Measurements from ENCODE around the gene ZNF563.
A peak's percentile ranks its signal among the peaks of the same experiment; 100 is the strongest.
"Not testable (repeated sequence)": the region's sequence is repeated elsewhere in the genome, so short reads cannot be mapped to it uniquely, and the experiment has no call there.

Gene ZNF563

DNA sequence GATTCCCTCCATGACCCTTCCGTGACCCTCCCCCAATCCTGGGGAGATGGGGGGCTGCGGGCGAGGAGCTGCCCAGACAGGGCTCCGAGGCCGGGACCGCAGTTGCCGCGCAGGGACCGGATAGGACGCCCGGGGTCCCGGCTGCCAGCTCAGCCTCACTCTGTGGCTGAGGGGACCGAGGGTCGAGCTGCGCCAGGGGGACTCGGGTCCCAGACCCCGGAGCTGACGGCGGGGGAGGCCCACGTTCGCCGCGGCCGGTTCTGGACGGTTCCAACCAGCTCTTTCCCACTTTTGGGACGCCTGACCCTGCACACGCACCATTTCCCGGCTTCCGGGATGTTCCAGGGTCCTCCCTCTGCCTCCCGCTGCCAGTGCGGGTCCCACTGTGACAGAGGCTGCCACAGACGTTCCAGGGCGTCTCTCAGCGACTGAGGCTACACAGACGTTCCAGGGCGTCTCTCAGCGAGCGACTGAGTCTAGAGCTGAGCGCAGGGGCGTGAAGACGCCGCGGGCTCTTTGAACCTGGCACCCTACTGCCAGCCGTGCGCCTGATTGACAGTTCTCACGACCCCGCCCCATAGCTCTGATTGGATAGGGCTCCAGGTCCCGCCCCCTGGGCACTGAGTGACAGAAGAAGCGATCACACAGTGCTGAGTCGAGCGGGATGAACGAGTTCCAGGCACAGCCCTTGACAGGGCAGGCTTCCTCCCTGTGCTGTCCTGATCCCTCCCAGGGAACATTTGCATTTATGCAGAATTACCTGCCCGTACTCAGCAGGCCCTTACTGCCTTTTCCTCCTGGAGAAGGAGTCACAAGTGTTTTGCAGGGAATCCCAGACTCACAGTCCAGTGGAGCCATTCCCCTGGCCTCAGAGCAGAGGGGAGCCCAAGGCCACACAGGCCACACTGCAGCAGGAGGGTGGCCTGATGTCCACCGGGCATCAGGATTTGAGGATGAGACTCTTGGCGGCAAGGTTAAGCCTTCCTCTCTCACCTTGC is at the start of gene ZNF563:
Gene ZNF563 (minus strand): TSS at position 472 of the 998 bp plus-strand sequence. CDS start 151 bp downstream, at position 321.
- DNase-seq, result peak; percentile 95 to 96

DNA sequence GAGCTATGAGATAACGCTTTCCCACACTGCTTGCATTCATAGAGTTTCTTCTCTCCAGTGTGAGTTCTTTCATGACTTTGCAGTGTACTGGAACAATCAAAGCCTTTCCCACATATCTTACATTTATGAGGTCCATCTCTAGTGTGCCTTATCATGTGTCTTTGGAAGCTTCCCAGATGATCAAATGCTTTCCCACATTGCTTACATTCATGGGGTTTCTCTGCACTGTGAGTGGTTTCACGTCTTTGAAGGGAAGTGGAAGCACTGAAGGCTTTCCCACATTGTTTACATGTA is 47.0 kb upstream of the ZNF563 start:
- no peak for DNase-seq

DNA sequence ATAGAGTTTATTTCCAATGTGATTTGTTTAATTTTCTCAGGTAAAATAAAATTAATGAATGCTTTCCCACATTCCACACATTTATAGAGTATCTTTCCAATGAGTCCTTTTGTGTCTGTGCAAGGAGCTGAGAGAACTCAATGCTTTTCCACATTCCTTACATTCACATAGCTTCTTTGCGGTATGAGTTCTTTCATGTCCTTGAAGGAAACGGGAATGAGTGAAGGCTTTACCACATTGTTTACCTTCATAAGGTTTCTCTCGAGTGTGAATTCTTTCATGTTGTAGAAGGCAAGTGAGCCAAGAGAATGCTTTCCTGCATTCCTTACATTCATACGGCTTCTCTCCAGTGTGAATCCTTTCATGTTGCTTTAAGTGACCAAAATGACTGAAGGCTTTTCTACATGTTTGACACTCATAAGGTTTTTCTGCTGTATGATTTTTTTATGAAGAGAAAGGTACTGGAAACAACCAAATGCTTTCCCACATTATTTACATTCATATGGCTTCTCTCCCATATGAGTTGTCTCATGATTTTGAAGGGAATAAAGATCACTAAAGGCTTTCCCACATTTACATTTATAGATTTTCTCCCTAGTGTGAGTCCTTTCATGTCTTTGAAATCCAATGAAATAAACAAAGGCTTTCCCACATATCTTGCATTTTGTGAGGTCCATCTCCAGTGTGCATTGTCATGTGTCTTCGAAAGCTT is 46.5 kb upstream of the ZNF563 start:
- DNase-seq, result no peak

DNA sequence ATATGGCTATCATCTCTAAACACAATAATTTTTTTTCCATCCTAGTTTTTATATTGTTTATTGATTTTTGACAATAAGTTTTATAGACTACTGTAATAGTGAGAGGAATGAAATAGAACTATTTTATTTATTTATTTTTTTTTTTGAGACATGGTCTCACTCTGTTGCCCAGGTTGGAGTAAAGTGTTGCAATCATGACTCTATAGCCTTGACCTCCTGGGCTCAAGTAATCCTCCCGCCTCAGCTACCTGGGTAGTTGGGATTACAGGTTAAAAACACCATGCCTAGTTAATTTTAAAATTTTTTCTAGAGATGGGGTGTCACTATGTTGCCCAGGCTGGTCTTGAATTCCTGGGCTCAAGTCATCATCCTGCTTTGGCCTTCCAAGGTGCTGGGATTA is 40.6 kb upstream of the ZNF563 start:
- DNase-seq, result no peak

DNA sequence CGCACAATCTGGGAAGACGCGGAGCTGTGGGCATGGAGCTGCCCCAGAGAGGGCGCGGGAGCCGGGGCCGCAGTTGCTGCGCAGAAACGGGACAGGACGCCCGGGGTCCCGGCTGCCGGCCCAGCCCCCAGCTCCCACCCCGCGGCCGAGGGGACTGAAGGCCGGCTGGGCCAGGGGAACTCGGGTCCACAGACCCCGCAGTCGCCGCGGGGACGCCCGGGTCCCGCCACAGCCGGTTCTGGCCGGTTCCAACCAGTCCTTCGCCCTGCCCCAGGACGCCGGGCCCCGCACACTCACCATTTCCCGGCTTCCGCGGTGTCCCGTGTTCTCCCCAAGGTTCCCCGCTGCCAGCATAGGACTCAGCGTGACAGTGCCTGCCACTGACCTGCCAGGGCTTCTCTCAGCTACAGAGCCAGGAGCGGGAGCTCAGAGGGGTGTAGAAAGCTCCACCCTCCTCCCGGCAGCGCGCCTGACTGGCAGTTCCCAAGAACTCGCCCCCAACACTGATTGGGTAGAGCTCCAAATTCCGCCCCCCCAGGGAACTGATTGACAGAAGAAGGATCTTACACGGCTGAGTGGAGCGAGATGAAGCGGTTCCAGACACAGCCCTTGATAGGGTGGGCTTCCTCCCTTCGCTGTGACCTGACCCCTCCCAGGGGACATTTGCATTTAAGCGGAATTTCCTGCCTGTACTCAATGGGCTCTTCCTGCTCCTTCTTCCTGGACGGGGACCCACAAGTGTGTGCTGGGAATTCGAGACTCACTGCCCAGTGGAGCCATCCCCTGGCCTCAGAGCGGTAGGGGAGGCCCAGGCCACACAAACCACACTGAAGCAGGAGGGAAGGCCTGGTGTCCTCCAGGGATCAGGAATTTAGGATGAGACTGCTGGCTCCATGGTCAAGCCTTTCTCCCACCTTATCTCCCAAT is 32.1 kb upstream of the ZNF563 start, which contains the start of gene ZNF442:
Gene ZNF442 (minus strand): TSS at position 448 of the 927 bp plus-strand sequence. CDS start 2,052 bp downstream, outside the sequence.
- DNase-seq, result peak; percentile 92 to 98

DNA sequence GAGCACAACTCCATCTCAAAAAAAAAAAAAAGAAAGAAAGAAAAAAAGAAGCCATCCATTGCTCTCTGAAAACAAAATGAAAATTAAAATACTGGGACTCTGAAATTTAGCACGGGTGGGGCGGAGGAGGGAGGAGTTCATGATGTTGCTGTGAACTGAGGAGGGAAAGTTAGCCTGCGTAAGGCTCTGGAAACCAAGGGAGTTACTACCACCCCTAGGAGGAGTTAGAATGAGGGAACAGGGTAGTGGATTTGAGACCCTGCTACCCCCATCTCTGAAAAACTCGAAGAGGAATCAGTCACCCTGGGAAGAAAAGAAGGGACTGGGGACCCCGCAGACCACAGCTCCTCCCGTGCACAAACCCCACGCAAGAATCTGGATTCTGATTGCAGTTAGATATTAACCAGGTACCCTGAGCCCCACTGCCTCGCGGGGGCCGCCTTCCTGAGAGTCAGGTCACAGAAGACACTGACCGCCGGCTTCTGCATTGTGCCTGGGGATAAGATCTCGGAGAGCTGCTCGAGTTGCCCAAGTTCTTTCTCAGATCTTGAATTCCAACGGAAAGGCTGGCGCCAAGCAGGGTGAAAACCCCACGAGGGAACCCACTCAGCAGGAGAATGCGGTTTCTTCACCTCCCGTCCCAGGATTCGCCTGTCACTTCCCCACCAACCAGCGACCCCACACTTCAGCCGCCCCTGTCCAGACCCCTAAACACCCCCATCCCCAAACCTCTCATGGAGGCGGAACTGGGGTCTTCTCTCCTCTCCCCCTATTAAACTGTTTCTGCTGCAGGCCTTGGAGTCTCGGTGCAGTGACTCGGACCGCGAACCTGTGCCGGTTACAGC is 31.2 kb upstream of the ZNF563 start:
- DNase-seq, result no peak

DNA sequence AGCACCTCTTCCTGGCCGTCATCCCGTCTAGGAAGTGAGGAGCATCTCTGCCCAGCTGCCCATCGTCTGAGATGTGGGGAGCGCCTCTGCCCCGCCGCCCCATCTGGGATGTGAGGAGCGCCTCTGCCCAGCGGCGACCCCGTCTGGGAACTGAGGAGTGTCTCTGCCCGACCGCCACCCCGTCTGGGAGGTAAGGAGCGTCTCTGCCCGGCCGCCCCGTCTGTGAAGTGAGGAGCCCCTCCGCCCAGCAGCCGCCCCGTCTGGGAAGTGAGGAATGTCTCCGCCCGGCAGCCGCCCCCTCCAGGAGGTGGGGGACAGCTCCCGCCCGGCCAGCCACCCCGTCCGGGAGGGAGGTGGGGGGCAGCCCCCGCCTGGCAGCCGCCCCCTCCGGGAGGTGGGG is 28.8 kb upstream of the ZNF563 start:
- DNase-seq, result not testable (repeated sequence)

DNA sequence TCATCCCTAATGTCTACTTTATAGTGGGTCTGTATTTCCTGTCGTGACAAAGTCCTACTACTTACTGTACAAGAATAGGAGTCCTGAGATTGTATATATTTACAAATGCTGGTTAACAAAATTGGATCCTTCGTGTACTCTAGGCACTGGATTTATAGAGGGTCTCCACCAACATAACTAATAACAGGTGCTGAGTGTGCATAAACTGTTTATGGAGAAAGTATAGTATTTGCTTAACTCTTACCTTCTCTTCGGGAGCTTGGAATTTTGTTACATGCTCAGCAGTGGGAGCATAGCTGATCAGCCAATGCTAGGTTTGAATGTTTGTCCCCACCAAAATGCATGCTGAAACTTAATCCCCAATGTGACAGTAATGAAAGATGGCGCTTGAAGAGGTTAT is 19.9 kb upstream of the ZNF563 start:
- DNase-seq, result no peak

DNA sequence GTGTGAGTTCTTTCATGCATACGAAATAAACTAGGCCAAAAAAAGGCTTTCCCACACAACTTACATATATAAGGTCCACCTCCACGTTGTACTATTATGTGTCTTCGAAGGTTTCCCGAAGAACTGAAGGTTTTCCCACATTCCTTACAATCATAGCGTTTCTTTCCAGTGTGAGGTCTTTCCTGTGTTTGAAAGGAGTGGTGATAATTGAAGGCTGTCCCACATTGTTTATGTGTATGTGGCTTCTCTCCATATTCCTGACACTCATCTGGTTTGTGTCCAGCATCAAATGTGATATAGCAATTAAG is 17.4 kb upstream of the ZNF563 start:
- no peak for DNase-seq

DNA sequence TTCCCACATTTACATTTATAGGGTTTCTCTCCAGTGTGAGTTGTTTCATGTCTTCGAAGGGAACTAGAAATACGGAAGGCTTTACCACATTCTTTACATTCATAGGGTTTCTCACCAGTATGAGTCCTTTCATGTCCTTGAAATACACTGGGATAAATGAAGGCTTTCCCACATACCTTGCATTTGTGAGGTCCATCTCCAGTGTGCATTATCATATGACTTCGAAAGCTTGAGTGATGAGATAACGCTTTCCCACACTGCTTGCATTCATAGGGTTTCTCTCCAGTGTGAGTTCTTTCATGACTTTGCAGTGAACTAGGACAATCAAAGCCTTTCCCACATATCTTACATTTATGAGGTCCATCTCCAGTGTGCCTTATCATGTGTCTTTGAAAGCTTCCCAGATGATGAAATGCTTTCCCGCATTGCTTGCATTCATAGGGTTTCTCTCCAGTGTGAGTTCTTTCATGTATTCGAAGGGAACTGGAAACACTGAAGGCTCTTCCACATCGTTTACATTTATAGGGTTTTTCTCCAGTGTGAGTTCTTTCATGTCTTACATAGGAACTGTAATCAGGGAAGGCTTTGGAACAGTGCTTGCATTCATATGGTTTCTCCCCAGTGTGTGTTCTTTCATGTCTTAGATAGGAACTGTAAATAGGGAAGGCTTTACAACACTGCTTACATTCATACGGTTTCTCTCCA is 16.9 kb upstream of the ZNF563 start:
- DNase-seq, result no peak

DNA sequence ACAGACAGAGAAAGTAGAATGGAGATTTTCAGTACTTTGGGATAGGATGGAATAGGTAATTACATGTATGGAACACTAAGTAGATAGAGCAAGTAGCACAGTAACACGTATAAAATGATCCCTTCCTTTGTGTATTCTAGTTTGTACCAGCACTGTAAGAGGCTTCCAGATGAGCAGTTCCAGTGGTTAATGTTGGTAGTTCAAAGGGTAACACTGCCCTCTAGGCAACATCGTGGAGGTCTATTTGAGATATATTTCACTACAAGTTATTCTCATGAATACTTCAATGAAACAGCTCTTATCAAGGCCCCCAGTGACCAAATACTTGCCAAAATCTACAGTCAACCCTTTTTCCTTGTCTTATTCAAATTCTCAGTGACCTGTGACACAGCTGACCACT is 13.5 kb upstream of the ZNF563 start:
- DNase-seq, result no peak

DNA sequence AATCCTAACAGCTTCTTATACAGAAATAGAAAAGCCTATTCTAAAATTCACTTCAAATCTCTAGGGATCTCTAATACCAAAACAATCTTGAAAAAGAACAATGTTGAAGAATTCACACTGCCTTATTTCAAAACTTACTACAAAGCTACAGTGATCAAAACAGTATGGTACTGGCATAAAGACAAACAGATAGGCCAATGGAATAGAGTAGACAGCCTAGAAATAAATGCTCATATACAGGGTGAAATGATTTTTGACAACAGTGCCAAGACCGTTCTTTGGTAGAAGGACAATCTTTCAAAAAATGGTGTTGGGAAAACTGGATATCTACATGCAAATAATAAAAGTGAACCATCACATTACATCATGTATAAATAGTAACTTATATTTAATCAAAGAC is 11.8 kb upstream of the ZNF563 start:
- DNase-seq, result no peak

DNA sequence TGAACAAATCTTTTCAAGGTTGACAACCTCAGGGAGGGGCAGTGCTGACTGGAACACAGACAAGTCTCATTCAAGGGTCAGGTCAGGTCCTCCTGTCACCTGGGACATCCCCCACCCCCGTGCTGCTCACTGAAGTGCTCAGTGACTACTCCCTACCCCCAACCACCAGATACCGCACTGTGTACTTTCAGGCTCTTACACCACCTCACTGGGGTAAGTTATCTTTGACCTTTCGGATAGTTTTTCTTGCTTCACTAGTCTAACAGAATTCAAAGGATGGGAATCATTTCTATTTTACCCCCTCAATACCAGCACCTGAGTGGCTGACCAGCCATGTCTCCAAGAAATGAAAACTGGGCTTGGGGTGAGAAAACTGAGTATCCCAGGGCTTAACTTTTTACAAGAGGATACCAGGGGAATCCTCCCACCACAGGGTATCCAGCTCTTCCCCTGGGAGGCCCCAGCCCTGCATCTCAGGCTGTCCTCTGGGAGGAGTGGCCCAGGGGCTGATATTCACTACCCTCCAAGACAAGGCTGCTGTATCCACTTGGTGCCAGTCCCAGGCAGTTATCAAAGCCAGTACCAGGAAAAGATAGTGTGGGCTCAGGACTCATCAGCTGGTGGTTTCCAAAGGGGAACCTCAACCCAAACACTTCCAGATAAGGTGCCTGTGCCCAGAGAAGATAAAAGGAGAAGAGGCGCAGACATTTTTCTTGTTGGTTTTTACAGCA is 2.1 kb downstream of the ZNF563 start:
- no peak for DNase-seq

DNA sequence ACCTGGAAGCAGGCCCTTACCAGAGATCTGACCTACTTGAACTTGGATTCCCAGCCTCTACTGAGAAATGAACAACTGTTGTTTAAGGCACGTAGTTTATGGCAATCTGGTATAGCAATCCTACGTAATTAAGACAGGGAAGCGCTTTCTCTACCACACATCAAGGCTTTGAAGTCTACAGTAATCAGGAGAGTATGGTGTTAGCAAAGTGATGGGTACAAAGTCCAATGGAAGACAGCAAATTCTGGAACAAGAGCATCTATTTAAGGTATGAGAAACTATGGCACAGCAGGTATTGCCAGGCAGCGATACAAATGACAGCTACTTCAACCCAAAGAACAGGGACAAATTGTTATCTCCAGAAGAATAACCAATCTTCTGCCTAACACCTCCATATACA is 3.1 kb downstream of the ZNF563 start:
- DNase-seq, result no peak

DNA sequence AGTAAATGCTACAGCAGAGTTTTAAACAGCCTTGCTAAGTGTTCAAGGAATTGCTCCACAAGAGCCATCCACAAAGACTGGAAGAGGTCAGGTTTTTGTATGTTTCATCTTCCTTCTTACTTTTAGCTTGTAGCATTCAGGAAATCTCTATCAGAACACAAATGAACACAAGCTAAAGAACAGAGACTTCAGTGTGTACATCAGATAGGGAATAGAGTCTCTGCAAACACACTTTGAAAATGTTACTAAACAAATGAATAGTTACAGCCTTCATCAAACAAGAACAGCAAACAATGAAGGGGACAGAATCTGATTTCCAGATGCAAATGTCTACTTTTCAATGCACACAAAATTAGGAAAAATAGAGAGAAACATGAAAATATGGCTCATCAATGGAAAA is 7.7 kb downstream of the ZNF563 start:
- DNase-seq, result no peak

DNA sequence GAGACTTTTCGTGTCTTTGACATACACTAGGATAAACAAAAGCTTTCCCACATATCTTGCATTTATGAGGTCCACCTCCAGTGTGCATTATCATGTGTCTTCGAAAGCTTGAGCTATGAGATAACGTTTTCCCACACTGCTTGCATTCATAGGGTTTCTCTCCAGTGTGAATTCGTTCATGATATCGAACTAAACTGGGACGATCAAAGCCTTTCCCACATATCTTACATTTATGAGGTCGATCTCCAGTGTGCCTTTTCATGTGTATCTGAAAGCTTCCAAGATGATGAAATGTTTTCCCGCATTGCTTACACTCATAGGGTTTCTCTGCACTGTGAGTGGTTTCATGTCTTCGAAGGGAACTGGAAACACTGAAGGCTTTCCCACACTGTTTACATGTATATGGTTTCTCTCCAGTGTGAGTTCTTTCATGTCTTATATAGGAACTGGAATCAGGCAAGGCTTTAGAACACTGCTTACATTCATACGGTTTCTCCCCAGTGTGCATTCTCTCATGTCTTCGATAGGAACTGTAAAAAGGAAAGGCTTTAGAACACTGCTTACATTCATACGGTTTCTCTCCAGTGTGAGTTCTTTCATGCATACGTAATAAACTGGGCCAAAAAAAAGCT is 14.5 kb downstream of the ZNF563 start:
- DNase-seq, result no peak

DNA sequence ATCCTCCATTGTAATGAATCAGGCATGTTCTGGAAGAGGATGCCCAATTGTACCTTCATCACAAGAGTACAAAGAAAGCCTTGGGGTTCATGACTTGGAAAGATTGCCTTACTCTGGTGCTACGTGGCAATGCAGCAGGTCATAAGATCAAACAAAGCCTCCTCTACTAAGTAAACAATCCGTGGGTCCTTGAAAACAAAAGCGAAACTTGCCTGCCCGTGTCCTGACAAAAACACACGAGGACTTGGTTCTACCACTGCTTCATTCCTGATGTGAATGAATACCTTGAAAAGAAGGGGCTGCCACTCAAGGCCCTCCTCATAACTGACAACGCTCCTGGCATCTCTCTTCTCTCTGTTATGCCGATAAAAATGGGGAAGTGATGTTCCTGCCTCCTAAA is 18.9 kb downstream of the ZNF563 start:
- no peak for DNase-seq

DNA sequence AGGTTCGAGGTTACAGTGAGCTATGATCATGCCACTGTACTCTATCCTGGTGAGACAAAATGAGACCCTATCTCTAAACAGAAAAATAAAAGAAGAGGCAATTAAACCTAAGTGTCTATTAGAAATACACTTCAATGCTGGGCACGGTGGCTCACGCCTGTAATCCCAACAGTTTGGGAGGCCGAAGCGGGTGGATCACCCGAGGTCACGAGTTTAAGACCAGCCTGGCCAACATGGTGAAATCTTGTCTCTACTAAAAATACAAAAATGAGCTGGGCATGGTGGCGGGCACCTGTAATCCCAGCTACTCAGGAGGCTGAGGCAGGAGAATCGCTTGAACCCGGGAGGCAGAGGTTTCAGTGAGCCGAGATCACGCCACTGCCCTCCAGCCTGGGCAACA is 24.5 kb downstream of the ZNF563 start:
- DNase-seq, result not testable (repeated sequence)

DNA sequence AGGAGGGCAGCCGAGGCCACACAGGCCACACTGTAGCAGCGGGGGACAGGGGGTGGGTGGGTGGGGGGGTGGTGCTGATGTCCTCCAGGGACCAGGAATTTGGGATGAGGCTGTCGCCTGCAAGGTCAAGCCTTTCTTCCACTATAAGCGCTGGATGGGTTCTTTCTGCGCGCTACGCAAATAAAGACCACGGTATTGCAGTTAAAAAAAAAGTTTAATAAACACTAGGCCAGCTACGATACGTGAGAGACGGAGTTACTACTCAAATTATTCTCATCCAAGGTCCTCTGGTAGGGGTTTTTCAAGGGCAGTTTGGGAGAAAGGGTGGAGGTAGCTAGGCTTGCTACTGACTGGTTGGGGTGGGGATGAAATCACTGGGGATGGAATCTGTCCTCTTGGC is 38.2 kb downstream of the ZNF563 start:
- no peak for DNase-seq

All from cerebellar nuclear complex (tissue), 1 donor.